ENCODE measurements around the gene ANAPC13.

DNA sequence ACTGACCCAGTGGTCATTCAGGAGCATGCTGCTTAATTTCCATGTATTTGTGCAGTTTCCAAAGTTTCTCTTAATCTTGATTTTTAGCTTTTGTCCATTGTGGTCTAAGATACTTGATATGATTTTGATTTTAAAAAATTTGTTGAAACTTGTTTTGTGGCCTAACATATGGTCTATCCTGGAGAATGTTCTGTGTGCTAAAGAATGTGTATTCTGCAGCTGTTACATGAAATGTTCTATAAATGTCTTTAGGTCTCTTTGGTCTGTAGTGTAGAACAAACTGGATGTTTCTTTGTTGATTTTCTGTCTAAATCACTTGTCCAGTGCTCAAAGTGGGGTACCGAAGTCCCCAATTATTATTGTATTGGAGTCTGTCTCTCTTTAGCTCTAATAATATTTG, 17.5 kb upstream of the ANAPC13 start:
- TF ChIP-seq, protein P1, sequence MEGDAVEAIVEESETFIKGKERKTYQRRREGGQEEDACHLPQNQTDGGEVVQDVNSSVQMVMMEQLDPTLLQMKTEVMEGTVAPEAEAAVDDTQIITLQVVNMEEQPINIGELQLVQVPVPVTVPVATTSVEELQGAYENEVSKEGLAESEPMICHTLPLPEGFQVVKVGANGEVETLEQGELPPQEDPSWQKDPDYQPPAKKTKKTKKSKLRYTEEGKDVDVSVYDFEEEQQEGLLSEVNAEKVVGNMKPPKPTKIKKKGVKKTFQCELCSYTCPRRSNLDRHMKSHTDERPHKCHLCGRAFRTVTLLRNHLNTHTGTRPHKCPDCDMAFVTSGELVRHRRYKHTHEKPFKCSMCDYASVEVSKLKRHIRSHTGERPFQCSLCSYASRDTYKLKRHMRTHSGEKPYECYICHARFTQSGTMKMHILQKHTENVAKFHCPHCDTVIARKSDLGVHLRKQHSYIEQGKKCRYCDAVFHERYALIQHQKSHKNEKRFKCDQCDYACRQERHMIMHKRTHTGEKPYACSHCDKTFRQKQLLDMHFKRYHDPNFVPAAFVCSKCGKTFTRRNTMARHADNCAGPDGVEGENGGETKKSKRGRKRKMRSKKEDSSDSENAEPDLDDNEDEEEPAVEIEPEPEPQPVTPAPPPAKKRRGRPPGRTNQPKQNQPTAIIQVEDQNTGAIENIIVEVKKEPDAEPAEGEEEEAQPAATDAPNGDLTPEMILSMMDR (conservative IDR thresholded peaks at IDR 0.05): no peak
- no peak for TF ChIP-seq ZFX (IDR thresholded peaks at IDR 0.05)
